AG20443 (cell line): ENCODE measurements around the gene SEMA4F.
"Not testable (repeated sequence)": the region's sequence is repeated elsewhere in the genome, so short reads cannot be mapped to it uniquely, and the experiment has no call there.

ENCODE experiments used
- DNase-seq: peaks from one replicate; pipeline ENCODE4 v3.0.0; 2012; ENCODE audit warnings: low spot score, mixed read lengths

Gene SEMA4F

GRCh38 chr2:74653985-74654882 lies at the start of gene SEMA4F:
Gene SEMA4F, plus strand, starts transcription at chr2:74654247. Its CDS starts 130 bp downstream, at chr2:74654377.
- DNase-seq = peak; percentile 98

GRCh38 chr2:74606927-74607326 lies 47.1 kb upstream of the SEMA4F start:
- DNase-seq = no peak

- no peak for DNase-seq
These were observed 36.9 kb upstream of the SEMA4F start for GRCh38 chr2:74617122-74617521.

GRCh38 chr2:74618410-74619083 lies 35.5 kb upstream of the SEMA4F start:
- DNase-seq = no peak

- DNase-seq = no peak
These were observed 34.3 kb upstream of the SEMA4F start for GRCh38 chr2:74619651-74620297.

- DNase-seq = no peak
These were observed 33.4 kb upstream of the SEMA4F start for GRCh38 chr2:74620671-74621070.

GRCh38 chr2:74625658-74626425 lies 28.2 kb upstream of the SEMA4F start:
- DNase-seq = no peak

DNA sequence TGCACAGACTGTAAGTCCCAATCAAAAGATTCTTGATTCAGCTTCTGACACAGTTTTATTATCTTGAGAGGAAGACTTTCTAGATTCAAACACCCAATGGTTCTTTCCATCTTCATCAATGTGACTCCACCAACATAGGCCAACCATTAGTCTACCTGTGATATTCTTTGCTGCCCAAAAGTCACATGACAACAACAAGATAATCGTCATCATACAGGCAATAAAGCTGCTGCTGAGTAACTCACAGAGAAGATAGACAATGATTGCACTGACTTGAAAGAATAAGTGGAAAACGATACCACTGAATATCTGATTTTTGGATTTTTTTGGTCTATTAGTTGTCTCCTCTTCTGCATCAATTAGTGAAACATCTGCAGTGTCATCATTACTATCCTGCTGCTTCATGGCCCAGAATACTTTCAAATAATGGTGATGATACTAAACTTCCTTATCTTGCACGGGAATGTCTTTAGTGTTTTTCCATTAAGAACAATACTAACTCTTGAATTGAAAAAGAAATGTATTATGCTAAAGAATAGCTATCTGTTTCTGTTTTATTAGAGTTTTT lies 25.4 kb upstream of the SEMA4F start:
- DNase-seq = no peak

DNA sequence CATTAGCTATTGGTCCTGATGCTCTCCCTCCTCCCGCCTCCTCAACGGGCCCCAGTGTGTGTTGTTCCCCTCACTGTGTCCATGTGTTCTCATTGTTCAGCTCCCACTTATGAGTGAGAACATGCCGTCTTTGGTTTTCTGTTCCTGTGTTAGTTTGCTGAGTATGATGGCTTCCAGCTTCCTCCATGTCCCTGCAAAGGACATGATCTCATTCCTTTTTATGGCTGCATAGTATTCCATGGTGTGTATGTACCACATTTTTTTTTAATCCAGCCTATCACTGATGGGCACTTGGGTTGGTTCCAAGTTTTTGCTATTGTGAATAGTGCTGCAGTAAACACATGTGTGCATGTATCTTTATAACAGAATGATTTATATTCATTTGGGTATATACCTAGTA lies 23.6 kb upstream of the SEMA4F start:
- not testable (repeated sequence) for DNase-seq

DNA sequence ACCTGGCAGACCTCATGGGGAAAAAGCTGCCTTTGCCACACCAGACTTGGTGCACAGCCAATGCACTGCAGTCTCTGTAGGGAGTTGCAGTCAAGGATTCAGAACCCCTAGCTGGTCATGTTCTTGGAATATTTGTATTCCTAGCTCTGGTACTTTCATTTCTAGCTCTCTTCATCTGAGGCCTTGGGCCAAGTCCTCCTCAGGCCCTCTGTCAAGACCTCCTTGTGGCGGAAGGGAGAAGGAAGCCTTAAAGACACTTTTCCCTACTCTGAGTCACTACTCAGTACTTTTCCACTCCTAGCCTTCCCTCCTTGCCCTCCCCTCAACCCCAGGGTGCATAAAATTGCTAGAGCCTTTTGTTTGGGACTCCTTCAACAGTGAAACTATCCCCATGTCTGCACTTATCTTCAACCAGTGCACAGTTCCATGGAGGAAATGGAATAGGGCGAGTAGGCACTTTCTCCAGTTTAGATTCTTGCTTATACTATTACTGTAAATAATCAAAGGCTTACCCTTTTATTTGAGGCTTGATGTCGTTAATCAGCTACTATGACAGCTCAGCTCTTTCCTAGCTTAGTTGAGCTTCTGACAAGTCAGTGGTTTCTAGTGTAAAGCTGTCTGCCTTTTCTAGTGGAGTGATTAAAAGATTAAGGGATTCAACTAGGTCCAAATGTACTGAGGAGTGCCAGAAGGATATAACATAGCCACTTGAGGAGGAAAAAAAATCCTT lies 21.7 kb upstream of the SEMA4F start:
- peak; percentile 20 for DNase-seq

GRCh38 chr2:74632939-74633312 lies 21.1 kb upstream of the SEMA4F start:
- DNase-seq = no peak

DNA sequence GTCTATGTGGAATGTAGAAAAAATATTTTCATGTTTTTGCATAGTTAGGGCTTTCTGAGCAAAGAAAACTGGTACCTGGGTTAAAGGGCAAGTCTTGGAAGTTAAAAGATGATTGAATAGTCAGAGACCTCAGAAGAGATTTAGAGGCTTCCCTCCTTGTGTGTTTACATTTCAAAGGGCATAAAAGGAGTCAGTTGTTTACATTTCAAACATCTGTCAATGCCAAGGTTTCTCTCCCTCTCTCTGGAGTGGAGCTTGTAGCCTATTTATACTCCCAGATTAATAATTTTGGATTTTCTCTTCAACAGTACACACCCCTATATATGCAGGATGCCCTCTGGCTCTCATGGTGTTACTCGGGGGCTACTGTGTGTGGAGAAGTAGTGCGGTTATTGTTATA lies 14.5 kb upstream of the SEMA4F start:
- no peak for DNase-seq

DNA sequence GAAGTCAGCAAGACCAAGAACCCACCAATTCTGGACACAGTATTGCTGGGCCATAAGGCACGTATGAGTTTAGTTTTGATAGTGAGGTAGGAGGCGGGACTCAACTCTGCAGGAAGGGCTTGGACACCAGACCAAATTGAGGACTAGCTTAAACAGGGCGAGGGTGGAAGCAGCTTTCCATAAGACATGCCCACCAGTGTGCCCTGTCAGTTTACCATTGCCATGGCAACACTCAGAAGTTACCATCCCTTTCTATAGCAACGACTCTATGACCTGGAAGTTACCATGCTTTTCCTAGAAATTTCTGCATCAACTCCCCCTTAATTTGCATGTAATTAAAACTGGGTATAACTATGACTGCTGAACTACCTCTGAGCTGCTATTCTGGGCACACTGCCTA lies 8.7 kb upstream of the SEMA4F start:
- DNase-seq = no peak

DNA sequence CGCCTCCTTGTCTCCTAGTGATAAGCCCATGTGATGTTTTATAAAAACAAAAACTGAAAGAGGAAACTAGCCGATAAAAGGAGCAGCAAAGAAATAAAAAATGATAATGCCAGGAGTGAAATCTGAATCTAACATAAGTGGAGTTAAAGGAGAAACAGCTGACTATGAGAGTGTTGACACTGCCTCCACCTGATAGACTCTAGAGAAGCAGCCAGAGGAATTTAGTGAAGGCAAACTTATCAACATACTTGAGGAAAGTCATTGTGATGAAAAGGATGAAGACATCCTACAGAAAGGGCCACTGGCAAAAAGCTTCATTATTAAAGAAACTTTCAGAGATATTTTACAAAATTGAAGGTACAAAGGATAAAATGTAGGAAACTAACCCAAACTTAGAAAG lies 7.8 kb upstream of the SEMA4F start:
- no peak for DNase-seq

- DNase-seq = no peak
These were observed 7.1 kb upstream of the SEMA4F start for GRCh38 chr2:74646834-74647482.

DNA sequence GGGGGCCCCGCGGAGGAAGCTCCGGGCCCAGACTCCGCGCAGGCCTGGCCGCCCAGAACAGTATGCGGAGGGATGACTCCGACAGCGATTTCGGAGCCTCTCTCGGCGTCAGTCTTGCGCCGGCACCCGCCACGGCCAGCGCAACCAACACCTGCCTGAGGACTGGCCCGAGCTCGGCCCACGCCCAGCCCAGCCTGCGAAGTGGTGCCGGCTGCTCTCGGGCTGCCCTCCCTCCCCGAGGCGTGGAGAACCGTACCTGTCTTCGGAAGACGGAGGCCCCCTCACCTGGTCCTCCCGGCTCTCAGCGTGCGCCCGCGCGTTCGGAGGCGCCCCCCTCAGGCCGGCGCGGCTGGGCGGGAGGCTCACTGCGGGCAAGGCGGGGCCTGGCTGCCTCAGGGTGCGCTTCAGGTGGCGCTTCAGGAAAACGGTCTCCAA lies 6.0 kb upstream of the SEMA4F start, which contains the start of gene M1AP:
M1AP (minus strand) TSS at position 322 of the 435 bp plus-strand sequence. CDS start 8,055 bp downstream, outside the sequence.
- peak; percentile 18 for DNase-seq

DNA sequence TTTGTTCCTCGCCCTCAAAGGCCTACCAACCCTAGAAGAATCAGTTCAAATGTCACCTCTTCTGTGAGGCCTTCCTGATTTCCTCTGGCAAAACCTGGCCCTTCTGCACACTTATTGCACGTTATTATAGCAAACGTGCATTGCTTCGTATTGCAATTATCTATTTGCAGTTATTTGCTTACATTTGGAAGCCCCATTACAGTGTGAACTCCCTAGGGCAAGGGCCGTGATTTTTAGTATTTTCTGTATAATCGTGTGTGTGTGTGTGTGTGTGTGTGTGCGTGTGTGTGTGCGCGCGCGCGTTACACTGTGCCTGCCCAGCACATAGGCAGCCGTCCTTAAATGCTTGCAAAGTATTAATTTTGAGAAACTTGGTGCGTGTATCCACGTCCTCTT lies 460 bp upstream of the SEMA4F start:
- DNase-seq = no peak

DNA sequence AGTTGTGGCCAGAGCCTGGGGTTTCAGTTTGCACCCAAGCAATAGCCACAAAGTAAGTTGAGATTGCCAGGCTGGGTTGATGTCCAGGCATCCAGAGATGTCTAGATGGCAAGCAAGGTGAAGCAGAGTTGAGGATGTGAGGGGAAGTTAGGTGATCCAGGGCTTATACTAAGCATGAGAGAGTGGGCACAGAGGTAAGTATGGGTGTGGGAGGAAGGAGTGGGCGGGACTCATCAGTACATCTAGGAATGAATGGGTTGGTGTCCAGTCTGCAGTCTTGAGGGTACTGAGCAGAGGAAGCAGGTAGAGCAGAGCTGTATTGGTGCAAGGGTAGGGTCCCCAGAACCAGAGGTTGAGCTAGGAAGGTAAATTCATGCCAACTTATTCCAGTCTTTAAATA lies 1.5 kb downstream of the SEMA4F start:
- DNase-seq = no peak

GRCh38 chr2:74658516-74658915 lies 4.5 kb downstream of the SEMA4F start:
- DNase-seq = peak; percentile 85

DNA sequence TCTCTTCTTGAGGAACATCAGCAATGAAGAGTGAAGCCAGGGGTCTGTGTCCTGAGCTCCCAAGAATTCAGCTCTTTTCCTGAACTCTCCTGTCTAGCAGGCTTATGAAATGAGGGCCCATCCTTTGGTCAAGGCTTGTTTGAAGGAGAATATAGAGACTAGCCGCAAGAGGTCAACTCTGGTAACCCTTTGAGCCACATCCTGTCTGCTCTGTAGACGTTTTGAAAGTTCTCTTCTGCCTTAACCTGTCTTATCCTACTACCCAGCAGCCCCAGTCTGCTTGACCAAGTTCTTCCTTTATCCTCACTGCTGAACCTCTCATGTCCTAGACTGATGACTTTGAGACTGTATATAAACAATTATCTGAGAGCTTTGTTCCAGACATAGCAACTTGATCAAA lies 5.4 kb downstream of the SEMA4F start:
- no peak for DNase-seq
